IMR-90 (cell line): Measurements from ENCODE around the gene OR2V2. TPM values are rescaled to one million over a fixed set of nuclear protein-coding genes. Genes with fewer than 3 reads are reported as not detected.

Source experiments
- ATAC-seq: fragments of 200-7000 bp; cut with Tn5 transposase; 2 replicates; pipeline ENCODE4 v1.9.1; 2020; ENCODE audit warnings: low read depth, mild to moderate bottlenecking, moderate library complexity
- BruUV-seq: library from RNA; stranded (reverse); fragments of 400-500 nt; replicated peaks from 2 replicates; lab custom pipeline; 2021; lab: Mats Ljungman, UMichigan
- CTCF ChIA-PET: fragments of 300-600 bp; formaldehyde crosslinking; extraction: SDS; loops from one replicate; lab custom pipeline; 2021; ENCODE audit warnings: antibody characterized with exemption; lab: Yijun Ruan, JAX
- POLR2A ChIA-PET: fragments of 300-600 bp; sonication (Branson Sonifier 250); formaldehyde crosslinking; loops from one replicate; lab custom pipeline; 2022; ENCODE audit warnings: antibody characterized with exemption; ENCODE audit not compliant: unreplicated experiment; lab: Charles Lee
- DNase-seq: peaks from one replicate; pipeline ENCODE4 v3.0.0; 2013
- H2AFZ ChIP-seq: replicated peaks from 2 replicates; pipeline ENCODE3; 2013; ENCODE audit warnings: low read length, mild to moderate bottlenecking; ENCODE audit not compliant: poor library complexity
- H2AK5ac ChIP-seq: 2 replicates; pipeline ENCODE4 v1.6.1; 2013; ENCODE audit warnings: low read depth, low read length, inconsistent platforms
- H2AK9ac ChIP-seq: replicated peaks from 2 replicates; pipeline ENCODE3; 2013; ENCODE audit warnings: mild to moderate bottlenecking, low read depth, low read length, moderate library complexity; ENCODE audit not compliant: poor library complexity
- H2BK120ac ChIP-seq: 2 replicates; pipeline ENCODE4 v1.6.1; 2013; ENCODE audit warnings: low read depth, low read length, inconsistent platforms
- H2BK15ac ChIP-seq: 3 replicates; pipeline ENCODE4 v1.6.1; 2013; ENCODE audit warnings: low read depth, low read length, inconsistent platforms
- H2BK20ac ChIP-seq: 2 replicates; pipeline ENCODE4 v1.6.1; 2013; ENCODE audit warnings: low read depth, mild to moderate bottlenecking, inconsistent platforms, low read length, moderate library complexity
- H2BK5ac ChIP-seq: 2 replicates; pipeline ENCODE4 v1.6.1; 2013; ENCODE audit warnings: mild to moderate bottlenecking, low read depth, low read length, inconsistent platforms; ENCODE audit not compliant: poor library complexity, severe bottlenecking
- H3K14ac ChIP-seq: replicated peaks from 2 replicates; pipeline ENCODE4 v1.6.1; 2013; ENCODE audit warnings: low read depth, low read length, inconsistent platforms
- H3K18ac ChIP-seq: 2 replicates; pipeline ENCODE4 v1.6.1; 2013; ENCODE audit warnings: low read depth, low read length, control low read depth
- H3K23ac ChIP-seq: 2 replicates; pipeline ENCODE4 v1.6.1; 2013; ENCODE audit warnings: low read depth, low read length, inconsistent platforms
- H3K27ac ChIP-seq: 2 replicates; pipeline ENCODE4 v1.5.1; 2013; ENCODE audit warnings: mild to moderate bottlenecking, control low read depth, low read length; ENCODE audit not compliant: insufficient read depth
- H3K27me3 ChIP-seq: 2 replicates; pipeline ENCODE4 v1.6.1; 2013; ENCODE audit warnings: low read length; ENCODE audit not compliant: control insufficient read depth, insufficient read depth
- H3K36me3 ChIP-seq: 2 replicates; pipeline ENCODE4 v1.6.1; 2013; ENCODE audit warnings: low read length, mixed read lengths; ENCODE audit not compliant: control insufficient read depth, insufficient read depth
- H3K4ac ChIP-seq: 2 replicates; pipeline ENCODE4 v1.6.1; 2013; ENCODE audit warnings: low read depth, low read length, inconsistent platforms
- H3K4me1 ChIP-seq: 2 replicates; pipeline ENCODE4 v1.6.1; 2013; ENCODE audit warnings: low read length, mixed read lengths; ENCODE audit not compliant: control insufficient read depth, insufficient read depth
- H3K4me2 ChIP-seq: 2 replicates; pipeline ENCODE4 v1.6.1; 2013; ENCODE audit warnings: low read depth, mild to moderate bottlenecking, control low read depth, low read length, moderate library complexity
- H3K4me3 ChIP-seq: 2 replicates; pipeline ENCODE4 v1.5.1; 2013; ENCODE audit warnings: low read depth, mild to moderate bottlenecking, control low read depth, low read length, moderate library complexity; ENCODE audit not compliant: insufficient read depth
- H3K56ac ChIP-seq: 2 replicates; pipeline ENCODE4 v1.6.1; 2013; ENCODE audit warnings: low read length, inconsistent platforms; ENCODE audit not compliant: insufficient read depth; ENCODE audit errors: extremely low read depth
- H3K79me1 ChIP-seq, 2 experiments: 2 replicates each; pipeline ENCODE4 v1.6.1; 2013; ENCODE audit warnings: low read length in 2 of 2, inconsistent platforms in 1 of 2, low read depth in 1 of 2
- H3K9ac ChIP-seq: 2 replicates; pipeline ENCODE4 v1.6.1; 2013; ENCODE audit warnings: low read depth, low read length, control low read depth
- H3K9me1 ChIP-seq: 2 replicates; pipeline ENCODE4 v1.6.1; 2013; ENCODE audit warnings: low read length, inconsistent platforms; ENCODE audit not compliant: insufficient read depth
- H3K9me3 ChIP-seq: 2 replicates; pipeline ENCODE4 v1.6.1; 2013; ENCODE audit warnings: low read length; ENCODE audit not compliant: control insufficient read depth, insufficient read depth
- H4K20me1 ChIP-seq: 2 replicates; pipeline ENCODE4 v1.6.1; 2013; ENCODE audit warnings: low read length, inconsistent platforms; ENCODE audit not compliant: insufficient read depth
- H4K5ac ChIP-seq: 2 replicates; pipeline ENCODE4 v1.6.1; 2013; ENCODE audit warnings: mild to moderate bottlenecking, low read depth, low read length, control low read depth
- H4K8ac ChIP-seq, 2 experiments: 2 replicates each; pipeline ENCODE4 v1.6.1; 2013; ENCODE audit warnings: low read depth in 2 of 2, low read length in 2 of 2, control low read depth in 1 of 2, inconsistent platforms in 1 of 2
- H4K91ac ChIP-seq: 2 replicates; pipeline ENCODE4 v1.6.1; 2013; ENCODE audit warnings: low read depth, low read length, inconsistent platforms; ENCODE audit not compliant: insufficient read depth
- BHLHE40 ChIP-seq: fragments of 150-350 bp; IDR thresholded peaks from 2 replicates; pipeline ENCODE4 v1.6.1; 2016; ENCODE audit warnings: mild to moderate bottlenecking, low read depth, low read length
- CEBPB ChIP-seq: IDR thresholded peaks from 2 replicates; pipeline ENCODE4 v1.6.1; 2012; ENCODE audit warnings: low read depth, low read length, improper control_type of control experiment
- CHD1 ChIP-seq: IDR thresholded peaks from 2 replicates; pipeline ENCODE4 v1.6.1; 2012; ENCODE audit warnings: low read depth, low read length, improper control_type of control experiment
- FOS ChIP-seq: fragments of 150-350 bp; IDR thresholded peaks from 2 replicates; pipeline ENCODE4 v1.6.1; 2016; ENCODE audit warnings: low read depth, low read length
- MAFK ChIP-seq: IDR thresholded peaks from 2 replicates; pipeline ENCODE4 v1.6.1; 2012; ENCODE audit warnings: low read depth, low read length, improper control_type of control experiment
- MXI1 ChIP-seq: IDR thresholded peaks from 2 replicates; pipeline ENCODE4 v1.6.1; 2012; ENCODE audit warnings: low read depth, mild to moderate bottlenecking, low read length, moderate library complexity, borderline replicate concordance
- NFE2L2 ChIP-seq: fragments of 150-350 bp; IDR thresholded peaks from 2 replicates; pipeline ENCODE4 v1.6.1; 2016; ENCODE audit warnings: low read depth, mild to moderate bottlenecking, low read length
- POLR2A ChIP-seq: IDR thresholded peaks from 2 replicates; pipeline ENCODE4 v1.6.1; 2012; ENCODE audit warnings: mild to moderate bottlenecking, low read depth, low read length
- RAD21 ChIP-seq: IDR thresholded peaks from 2 replicates; pipeline ENCODE4 v1.6.1; 2012; ENCODE audit warnings: low read length, improper control_type of control experiment
- RCOR1 ChIP-seq: IDR thresholded peaks from 2 replicates; pipeline ENCODE4 v1.6.1; 2012; ENCODE audit warnings: mild to moderate bottlenecking, low read length, improper control_type of control experiment; ENCODE audit not compliant: insufficient replicate concordance
- RFX5 ChIP-seq: IDR thresholded peaks from 2 replicates; pipeline ENCODE4 v1.8.0; 2012; ENCODE audit warnings: low read depth, mild to moderate bottlenecking, low read length, moderate library complexity
- SMC3 ChIP-seq: fragments of 150-350 bp; IDR thresholded peaks from 2 replicates; pipeline ENCODE4 v1.6.1; 2016; ENCODE audit warnings: low read depth, mild to moderate bottlenecking, antibody characterized with exemption, low read length, moderate library complexity
- WGBS, 2 experiments: methylation state at CpG; one replicate each; pipeline versions ENCODE4 v1.1.5 to v1.1.7; 2013; ENCODE audit warnings: missing lambda C conversion rate in 2 of 2; ENCODE audit not compliant: insufficient read length in 1 of 2; ENCODE audit errors: extremely low coverage in 2 of 2; 5-methylcytosine and 5-hydroxymethylcytosine counted together
- dilution Hi-C: fragments of 300-500 bp; cut with HindIII; formaldehyde crosslinking; loops from one replicate; pipeline ENCODE4 v1.14.3; 2018; ENCODE audit warnings: low sequenced_read_pairs; ENCODE audit not compliant: unreplicated experiment
- in situ Hi-C: fragments of 300-500 bp; cut with MboI; formaldehyde crosslinking; loops from 3 replicates; pipeline ENCODE4 v1.14.3; 2019; ENCODE audit warnings: low sequenced_read_pairs, inconsistent platforms, mixed read lengths
- intact Hi-C: fragments of 100-400 bp; cut with micrococcal nuclease; formaldehyde crosslinking; loops from 2 replicates; pipeline ENCODE4 v1.10.0; 2022
- polyA plus RNA-seq, 3 experiments: library from polyadenylated mRNA; depleted of rRNA; stranded (reverse); fragments of >200 nt; gene quantifications; 2 replicates each; pipeline ENCODE4 v1.2.3, GENCODE V29; 2012; ENCODE audit warnings: low replicate concordance in 1 of 3
- total RNA-seq: library from RNA; depleted of rRNA; stranded (reverse); fragments of >200 nt; gene quantifications from 2 replicates; pipeline ENCODE4 v1.2.3, GENCODE V29; 2012
- TF ChIP-seq, protein P1 (sequence below): fragments of 150-350 bp; IDR thresholded peaks from 2 replicates; pipeline ENCODE4 v1.6.1; 2017; ENCODE audit warnings: mild to moderate bottlenecking, antibody characterized with exemption, low read length, low read depth
- TF ChIP-seq, protein P2 (sequence below): fragments of 150-350 bp; IDR thresholded peaks from 2 replicates; pipeline ENCODE4 v1.6.1; 2016; ENCODE audit warnings: low read depth, mild to moderate bottlenecking, low read length, moderate library complexity, borderline replicate concordance
- TF ChIP-seq, protein P3 (sequence below): conservative IDR thresholded peaks from 2 replicates; pipeline ENCODE4 v1.5.1; 2012; ENCODE audit warnings: mild to moderate bottlenecking, low read depth, low read length, improper control_type of control experiment

OR2V2 gene
- total and polyA plus RNA-seq, 2 of the 4 experiments (the other 2 are of a cell fraction): not detected

DNA sequence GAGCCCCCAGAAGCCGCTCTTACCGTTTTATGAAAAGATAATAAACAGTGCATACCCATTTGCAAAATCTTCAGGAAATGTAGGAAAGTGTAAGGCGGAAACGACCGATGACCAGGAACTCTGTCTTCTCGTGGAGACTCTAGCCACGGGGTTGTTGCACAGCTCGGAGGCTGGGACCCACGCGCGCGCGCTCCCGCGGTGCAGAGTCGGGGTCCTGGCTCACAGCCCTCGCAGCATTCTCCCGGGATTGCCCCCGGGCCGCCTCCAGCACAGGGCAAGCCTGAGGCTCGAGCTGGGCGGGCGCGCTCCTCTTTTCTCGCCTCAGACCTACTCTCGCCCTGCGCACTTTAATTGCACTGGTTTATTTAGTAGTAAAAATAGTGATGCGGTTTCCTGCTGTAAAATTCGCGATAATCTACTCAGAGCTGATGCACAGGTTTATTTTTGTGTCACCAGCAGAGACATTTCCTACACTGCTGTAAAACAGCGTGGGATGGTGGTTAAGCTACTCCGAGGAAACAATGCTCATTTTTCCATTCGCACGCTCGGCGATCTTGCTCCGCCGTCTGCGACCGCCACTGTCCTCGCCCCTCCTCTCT lies 42.1 kb downstream of the OR2V2 start:
- Histone ChIP-seq H3K27ac (no peak overlapping the region; the same call in 1 of the 2 replicates), H3K9ac (peak overlapping the region; percentile 10), H3K79me1 (peaks cover 10 to 11% of the 10 kb centered on the region in 2 experiments; a peak in 3 of 4 replicates), H3K14ac (no peak overlapping the region), H2AK9ac (peak overlapping the region; percentile 81), H2AFZ (peak overlapping the region; percentile 99), H3K27me3 (no peaks in the 10 kb centered on the region), H3K4me1 (peaks cover 4% of the 10 kb centered on the region), H3K4ac (no peak overlapping the region), H4K5ac (no peak overlapping the region), H4K91ac (no peak overlapping the region), H2BK120ac (no peak overlapping the region), H3K4me3 (peak overlapping the region; percentile 65), H3K56ac (no peak overlapping the region), H3K36me3 (no peaks in the 10 kb centered on the region), H2BK15ac (no peak overlapping the region), H3K9me3 (no peaks in the 10 kb centered on the region), H2AK5ac (no peak overlapping the region), H3K4me2 (peak overlapping the region; percentile 87), H2BK20ac (no peak overlapping the region), H3K9me1 (peaks cover 5% of the 10 kb centered on the region), H2BK5ac (no peak overlapping the region), H3K18ac (no peak overlapping the region), H3K23ac (no peak overlapping the region; the same call in 1 of the 2 replicates), H4K8ac (no peak overlapping the region), H4K20me1 (peaks cover 12% of the 10 kb centered on the region)
- intact Hi-C loops: loop anchor here (5.0 kb wide), 1 partner anchor 73 kb away; the partner anchor contains the start of gene TRIM52
- in situ Hi-C loops: loop anchor here (5.0 to 10.0 kb wide), 2 partner anchors 68 to 385 kb away; partner anchors contain the start of gene MGAT1
- dilution Hi-C loops: no loop called here
- WGBS, 2 experiments: no CpG with 5 or more reads among the region's 41 CpGs
- ATAC-seq (no peak), DNase-seq (peak; percentile 30)
- ChIA-PET POLR2A (no interaction called here), CTCF (interaction anchor here (1.0 kb wide), 2 partner anchors 18 to 90 kb away, joined by 3 to 4 read pairs; no protein-coding TSS in a partner anchor)
- no TSS peak for BruUV-seq
- TF ChIP-seq, protein P1, sequence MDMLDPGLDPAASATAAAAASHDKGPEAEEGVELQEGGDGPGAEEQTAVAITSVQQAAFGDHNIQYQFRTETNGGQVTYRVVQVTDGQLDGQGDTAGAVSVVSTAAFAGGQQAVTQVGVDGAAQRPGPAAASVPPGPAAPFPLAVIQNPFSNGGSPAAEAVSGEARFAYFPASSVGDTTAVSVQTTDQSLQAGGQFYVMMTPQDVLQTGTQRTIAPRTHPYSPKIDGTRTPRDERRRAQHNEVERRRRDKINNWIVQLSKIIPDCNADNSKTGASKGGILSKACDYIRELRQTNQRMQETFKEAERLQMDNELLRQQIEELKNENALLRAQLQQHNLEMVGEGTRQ: no peak
- TF ChIP-seq BHLHE40: no peak
- no peak for TF ChIP-seq RFX5
- TF ChIP-seq POLR2A: no peak
- TF ChIP-seq MAFK: no peak
- TF ChIP-seq RAD21: no peak
- no peak for TF ChIP-seq CEBPB
- TF ChIP-seq, protein P2, sequence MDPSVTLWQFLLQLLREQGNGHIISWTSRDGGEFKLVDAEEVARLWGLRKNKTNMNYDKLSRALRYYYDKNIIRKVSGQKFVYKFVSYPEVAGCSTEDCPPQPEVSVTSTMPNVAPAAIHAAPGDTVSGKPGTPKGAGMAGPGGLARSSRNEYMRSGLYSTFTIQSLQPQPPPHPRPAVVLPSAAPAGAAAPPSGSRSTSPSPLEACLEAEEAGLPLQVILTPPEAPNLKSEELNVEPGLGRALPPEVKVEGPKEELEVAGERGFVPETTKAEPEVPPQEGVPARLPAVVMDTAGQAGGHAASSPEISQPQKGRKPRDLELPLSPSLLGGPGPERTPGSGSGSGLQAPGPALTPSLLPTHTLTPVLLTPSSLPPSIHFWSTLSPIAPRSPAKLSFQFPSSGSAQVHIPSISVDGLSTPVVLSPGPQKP: no peak
- TF ChIP-seq FOS: no peak
- TF ChIP-seq CHD1: no peak
- TF ChIP-seq, protein P3, sequence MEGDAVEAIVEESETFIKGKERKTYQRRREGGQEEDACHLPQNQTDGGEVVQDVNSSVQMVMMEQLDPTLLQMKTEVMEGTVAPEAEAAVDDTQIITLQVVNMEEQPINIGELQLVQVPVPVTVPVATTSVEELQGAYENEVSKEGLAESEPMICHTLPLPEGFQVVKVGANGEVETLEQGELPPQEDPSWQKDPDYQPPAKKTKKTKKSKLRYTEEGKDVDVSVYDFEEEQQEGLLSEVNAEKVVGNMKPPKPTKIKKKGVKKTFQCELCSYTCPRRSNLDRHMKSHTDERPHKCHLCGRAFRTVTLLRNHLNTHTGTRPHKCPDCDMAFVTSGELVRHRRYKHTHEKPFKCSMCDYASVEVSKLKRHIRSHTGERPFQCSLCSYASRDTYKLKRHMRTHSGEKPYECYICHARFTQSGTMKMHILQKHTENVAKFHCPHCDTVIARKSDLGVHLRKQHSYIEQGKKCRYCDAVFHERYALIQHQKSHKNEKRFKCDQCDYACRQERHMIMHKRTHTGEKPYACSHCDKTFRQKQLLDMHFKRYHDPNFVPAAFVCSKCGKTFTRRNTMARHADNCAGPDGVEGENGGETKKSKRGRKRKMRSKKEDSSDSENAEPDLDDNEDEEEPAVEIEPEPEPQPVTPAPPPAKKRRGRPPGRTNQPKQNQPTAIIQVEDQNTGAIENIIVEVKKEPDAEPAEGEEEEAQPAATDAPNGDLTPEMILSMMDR: no peak
- no peak for TF ChIP-seq RCOR1
- TF ChIP-seq MXI1: no peak
- TF ChIP-seq NFE2L2: no peak
- no peak for TF ChIP-seq SMC3
